ENCODE results near the gene RHOB. TPM values are rescaled to one million over a fixed set of nuclear protein-coding genes. Genes with fewer than 3 reads are reported as not detected.
"Not testable (repeated sequence)": the region's sequence is repeated elsewhere in the genome, so short reads cannot be mapped to it uniquely, and the experiment has no call there.

RHOB gene
- total RNA-seq, 2 donors from 2014 or later: 77.5 to 165 TPM

DNA sequence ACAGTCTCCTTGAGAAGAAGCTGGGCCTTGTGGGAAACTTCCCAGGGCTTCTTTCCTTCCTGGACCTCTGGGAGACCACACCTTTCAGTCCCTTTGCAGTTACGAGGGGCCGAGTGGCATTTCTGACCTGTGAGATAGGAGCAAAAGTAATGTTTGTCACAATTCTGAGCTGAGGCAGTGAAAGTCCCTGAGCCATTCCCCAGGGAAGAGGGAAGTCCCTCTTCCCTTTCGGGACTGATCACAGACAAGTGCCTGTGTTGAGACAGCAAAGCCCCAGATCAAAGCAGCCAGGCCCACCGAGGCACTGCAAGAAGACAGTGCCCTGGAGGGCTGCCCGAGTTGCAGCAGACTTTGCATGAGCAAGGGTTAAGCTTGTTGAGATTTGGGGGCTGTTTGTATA, 41.9 kb downstream of the RHOB start:
- intact Hi-C loops (cut with DNase I): no loop called here
- Histone ChIP-seq H3K36me3 (no peaks in the 10 kb centered on the region), H3K9ac (ENCODE audit: low read depth in 2 of 2, low read length in 2 of 2) (no peak overlapping the region), H3K27me3 (no peaks in the 10 kb centered on the region), H3K27ac (no peak overlapping the region), H3K4me3 (no peak overlapping the region), H3K4me1 (no peaks in the 10 kb centered on the region), H3K9me3 (no peaks in the 10 kb centered on the region)
- TF ChIP-seq, protein P1, sequence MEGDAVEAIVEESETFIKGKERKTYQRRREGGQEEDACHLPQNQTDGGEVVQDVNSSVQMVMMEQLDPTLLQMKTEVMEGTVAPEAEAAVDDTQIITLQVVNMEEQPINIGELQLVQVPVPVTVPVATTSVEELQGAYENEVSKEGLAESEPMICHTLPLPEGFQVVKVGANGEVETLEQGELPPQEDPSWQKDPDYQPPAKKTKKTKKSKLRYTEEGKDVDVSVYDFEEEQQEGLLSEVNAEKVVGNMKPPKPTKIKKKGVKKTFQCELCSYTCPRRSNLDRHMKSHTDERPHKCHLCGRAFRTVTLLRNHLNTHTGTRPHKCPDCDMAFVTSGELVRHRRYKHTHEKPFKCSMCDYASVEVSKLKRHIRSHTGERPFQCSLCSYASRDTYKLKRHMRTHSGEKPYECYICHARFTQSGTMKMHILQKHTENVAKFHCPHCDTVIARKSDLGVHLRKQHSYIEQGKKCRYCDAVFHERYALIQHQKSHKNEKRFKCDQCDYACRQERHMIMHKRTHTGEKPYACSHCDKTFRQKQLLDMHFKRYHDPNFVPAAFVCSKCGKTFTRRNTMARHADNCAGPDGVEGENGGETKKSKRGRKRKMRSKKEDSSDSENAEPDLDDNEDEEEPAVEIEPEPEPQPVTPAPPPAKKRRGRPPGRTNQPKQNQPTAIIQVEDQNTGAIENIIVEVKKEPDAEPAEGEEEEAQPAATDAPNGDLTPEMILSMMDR (IDR thresholded peaks at IDR 0.05): no peak
- no peak for DNase-seq

DNA sequence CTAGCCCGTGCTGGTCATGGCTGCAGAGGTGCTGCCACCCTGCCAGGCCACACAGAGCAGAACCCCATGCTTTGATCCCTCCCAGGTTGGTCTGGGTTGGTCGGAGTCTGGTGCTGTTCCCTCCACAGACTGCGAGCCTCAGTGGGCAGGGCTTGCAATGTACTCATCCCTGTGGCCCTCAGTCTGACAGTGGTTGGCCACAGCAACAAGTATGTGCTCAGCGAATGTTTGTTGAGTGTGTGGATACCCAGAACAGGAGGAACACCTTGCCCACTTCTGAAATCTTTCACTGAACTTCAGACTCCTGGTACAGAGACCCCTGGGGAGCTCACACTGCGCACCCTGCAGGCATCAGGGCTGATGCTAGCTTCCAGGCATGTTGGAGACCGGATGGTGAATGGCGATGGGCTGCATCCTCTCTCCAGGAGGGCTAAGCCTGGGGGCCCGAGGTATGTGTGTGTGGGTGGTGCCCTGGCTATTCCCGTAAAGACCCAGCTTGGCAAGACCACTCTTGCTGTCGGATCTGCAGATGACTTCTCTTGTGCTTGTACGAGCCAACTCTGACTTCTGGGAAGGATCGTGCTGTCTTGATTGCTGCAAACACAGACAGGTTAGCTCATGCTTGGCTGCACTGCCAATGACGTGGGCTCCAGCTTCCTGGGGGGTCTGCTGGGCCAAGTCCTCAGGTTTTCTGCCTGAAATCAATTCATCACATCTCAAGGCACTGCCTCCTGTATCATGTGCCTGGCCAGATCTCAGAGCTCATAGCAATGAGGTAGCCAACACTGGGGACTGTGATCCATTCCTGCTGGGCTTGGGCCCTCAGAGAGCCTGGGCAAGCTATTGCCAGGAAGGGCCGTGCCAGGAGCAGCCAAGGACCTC, 43.7 kb downstream of the RHOB start:
- Histone ChIP-seq H3K4me3 (no peak overlapping the region), H3K36me3 (no peaks in the 10 kb centered on the region), H3K4me1 (no peaks in the 10 kb centered on the region), H3K27ac (no peak overlapping the region), H3K9ac (ENCODE audit: low read depth in 2 of 2, low read length in 2 of 2) (no peak overlapping the region), H3K9me3 (no peaks in the 10 kb centered on the region), H3K27me3 (no peaks in the 10 kb centered on the region)
- intact Hi-C loops (cut with DNase I): no loop called here
- no peak for DNase-seq
- TF ChIP-seq, protein P1 (IDR thresholded peaks at IDR 0.05): no peak

GRCh38 chr2:20491739-20492531, 45.1 kb downstream of the RHOB start:
- Histone ChIP-seq H3K27ac (no peak overlapping the region), H3K4me1 (no peaks in the 10 kb centered on the region), H3K27me3 (no peaks in the 10 kb centered on the region), H3K9ac (ENCODE audit: low read depth in 2 of 2, low read length in 2 of 2) (no peak overlapping the region), H3K9me3 (no peaks in the 10 kb centered on the region), H3K4me3 (no peak overlapping the region), H3K36me3 (no peaks in the 10 kb centered on the region)
- TF ChIP-seq, protein P1 (IDR thresholded peaks at IDR 0.05): no peak
- intact Hi-C loops (cut with DNase I): no loop called here
- DNase-seq: no peak

DNA sequence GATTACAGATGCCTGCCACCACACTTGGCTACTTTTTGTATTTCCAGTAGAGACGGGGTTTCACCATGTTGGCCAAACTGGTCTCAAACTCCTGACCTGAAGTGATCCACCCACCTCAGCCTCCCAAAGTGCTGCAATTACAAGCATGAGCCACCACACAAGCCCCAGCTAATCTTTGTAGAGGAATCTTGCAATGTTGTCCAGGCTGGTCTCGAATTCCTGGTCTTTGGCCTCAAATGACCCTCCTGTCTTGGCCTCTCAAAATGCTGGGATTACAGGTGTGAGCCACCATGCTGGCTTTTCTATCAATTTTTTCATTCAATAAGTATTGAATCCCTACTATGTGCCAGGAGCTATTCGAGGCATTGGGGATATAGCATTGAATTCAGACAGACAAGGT, 46.2 kb downstream of the RHOB start:
- H3K9ac ChIP-seq (ENCODE audit: low read depth in 2 of 2, low read length in 2 of 2); H3K4me1 ChIP-seq; intact Hi-C loops (cut with DNase I); H3K27me3 ChIP-seq; H3K9me3 ChIP-seq; H3K27ac ChIP-seq; H3K36me3 ChIP-seq; DNase-seq; H3K4me3 ChIP-seq: not testable (repeated sequence)

- TF ChIP-seq, protein P1 (IDR thresholded peaks at IDR 0.05): no peak
- no peak for DNase-seq
- no peaks in the 10 kb centered on the region for H3K27me3 ChIP-seq
- H3K9me3 ChIP-seq: no peaks in the 10 kb centered on the region
- intact Hi-C loops (cut with DNase I): no loop called here
- H3K4me3 ChIP-seq: no peak overlapping the region
- H3K27ac ChIP-seq: no peak overlapping the region
- H3K36me3 ChIP-seq: no peaks in the 10 kb centered on the region
- H3K4me1 ChIP-seq: no peaks in the 10 kb centered on the region
- no peak overlapping the region for H3K9ac ChIP-seq (ENCODE audit: low read depth in 2 of 2, low read length in 2 of 2)
These were observed 47.4 kb downstream of the RHOB start for GRCh38 chr2:20494241-20494640.

Measured in colonic mucosa (tissue), 4 donors.